ENCODE results near the gene ABHD16B.

ABHD16B gene

GRCh38 chr20:63891061-63892002 is 30.0 kb downstream of the ABHD16B start:
- H3K27ac ChIP-seq (ENCODE audit: low read depth, low read length): no peak overlapping the region
- WGBS (ENCODE audit: extremely low coverage, insufficient coverage, low lambda C conversion rate): no CpG with 5 or more reads among the region's 29 CpGs
- H3K36me3 ChIP-seq (ENCODE audit: control insufficient read depth, insufficient read depth, low read length): peaks cover 9% of the 10 kb centered on the region
- H2BK5ac ChIP-seq (ENCODE audit: low read length): no peak overlapping the region
- H3K79me2 ChIP-seq (ENCODE audit: control insufficient read depth, insufficient read depth, low read length): peaks cover 3% of the 10 kb centered on the region
- H3K4me2 ChIP-seq (ENCODE audit: low read length): no peak overlapping the region
- no peak overlapping the region for H3K23ac ChIP-seq (ENCODE audit: low read length)
- DNase-seq: peak; percentile 13
- H3K79me1 ChIP-seq (ENCODE audit: low read length): peaks cover under 1% of the 10 kb centered on the region
- H4K5ac ChIP-seq (ENCODE audit: low read length): no peak overlapping the region
- no peak overlapping the region for H2AK5ac ChIP-seq (ENCODE audit: low read length)
- no peak overlapping the region for H2BK120ac ChIP-seq (ENCODE audit: low read depth, low read length)
- no peak overlapping the region for H3K56ac ChIP-seq (ENCODE audit: low read length)
- H3K4ac ChIP-seq (ENCODE audit: low read depth, low read length): no peak overlapping the region
- H3K9ac ChIP-seq (ENCODE audit: low read length): no peak overlapping the region
- H2BK15ac ChIP-seq (replicated peaks; ENCODE audit: low read depth): no peak overlapping the region
- H3K18ac ChIP-seq (ENCODE audit: low read length): no peak overlapping the region
- no peak overlapping the region for H3K4me3 ChIP-seq (ENCODE audit: low read length)
- peaks cover 6% of the 10 kb centered on the region for H3K4me1 ChIP-seq (ENCODE audit: control insufficient read depth, low read depth, low read length)
- no peaks in the 10 kb centered on the region for H3K27me3 ChIP-seq (ENCODE audit: insufficient read depth, low read length, poor library complexity)
- no peak overlapping the region for H4K8ac ChIP-seq (ENCODE audit: low read depth, low read length)

- no peak overlapping the region for H3K18ac ChIP-seq (ENCODE audit: low read length)
- peaks cover 5% of the 10 kb centered on the region for H3K79me1 ChIP-seq (ENCODE audit: low read length)
- H2AK5ac ChIP-seq (ENCODE audit: low read length): no peak overlapping the region
- H4K8ac ChIP-seq (ENCODE audit: low read depth, low read length): no peak overlapping the region
- no peak overlapping the region for H2BK15ac ChIP-seq (replicated peaks; ENCODE audit: low read depth)
- no peak overlapping the region for H2BK120ac ChIP-seq (ENCODE audit: low read depth, low read length)
- H3K79me2 ChIP-seq (ENCODE audit: control insufficient read depth, insufficient read depth, low read length): peaks cover 9% of the 10 kb centered on the region
- H3K27ac ChIP-seq (ENCODE audit: low read depth, low read length): no peak overlapping the region
- H3K36me3 ChIP-seq (ENCODE audit: control insufficient read depth, insufficient read depth, low read length): peaks cover 9% of the 10 kb centered on the region
- no peak overlapping the region for H2BK5ac ChIP-seq (ENCODE audit: low read length)
- DNase-seq: no peak
- no peak overlapping the region for H3K23ac ChIP-seq (ENCODE audit: low read length)
- H3K56ac ChIP-seq (ENCODE audit: low read length): no peak overlapping the region
- peaks cover 8% of the 10 kb centered on the region for H3K4me1 ChIP-seq (ENCODE audit: control insufficient read depth, low read depth, low read length)
- no peak overlapping the region for H4K5ac ChIP-seq (ENCODE audit: low read length)
- WGBS (ENCODE audit: extremely low coverage, insufficient coverage, low lambda C conversion rate): no CpG with 5 or more reads among the region's 7 CpGs
- no peak overlapping the region for H3K4me2 ChIP-seq (ENCODE audit: low read length)
- no peak overlapping the region for H3K4ac ChIP-seq (ENCODE audit: low read depth, low read length)
- no peaks in the 10 kb centered on the region for H3K27me3 ChIP-seq (ENCODE audit: insufficient read depth, low read length, poor library complexity)
- H3K9ac ChIP-seq (ENCODE audit: low read length): no peak overlapping the region
- no peak overlapping the region for H3K4me3 ChIP-seq (ENCODE audit: low read length)
Observed at GRCh38 chr20:63892402-63892801, 31.1 kb downstream of the ABHD16B start.

GRCh38 chr20:63893999-63894357 is 32.7 kb downstream of the ABHD16B start:
- Histone ChIP-seq H2BK15ac (replicated peaks; ENCODE audit: low read depth) (no peak overlapping the region), H3K18ac (ENCODE audit: low read length) (no peak overlapping the region), H3K23ac (ENCODE audit: low read length) (peak overlapping the region; percentile 89), H3K4me3 (ENCODE audit: low read length) (no peak overlapping the region), H4K8ac (ENCODE audit: low read depth, low read length) (no peak overlapping the region), H3K27ac (ENCODE audit: low read depth, low read length) (no peak overlapping the region), H3K79me1 (ENCODE audit: low read length) (peaks cover 13% of the 10 kb centered on the region), H3K4ac (ENCODE audit: low read depth, low read length) (no peak overlapping the region), H2BK120ac (ENCODE audit: low read depth, low read length) (no peak overlapping the region), H3K36me3 (ENCODE audit: control insufficient read depth, insufficient read depth, low read length) (peaks cover 5% of the 10 kb centered on the region), H3K4me2 (ENCODE audit: low read length) (peak overlapping the region; percentile 96), H3K79me2 (ENCODE audit: control insufficient read depth, insufficient read depth, low read length) (peaks cover 18% of the 10 kb centered on the region), H3K9ac (ENCODE audit: low read length) (peak overlapping the region; percentile 55), H2AK5ac (ENCODE audit: low read length) (no peak overlapping the region), H2BK5ac (ENCODE audit: low read length) (no peak overlapping the region), H3K56ac (ENCODE audit: low read length) (peak overlapping the region; percentile 60), H4K5ac (ENCODE audit: low read length) (no peak overlapping the region), H3K27me3 (ENCODE audit: insufficient read depth, low read length, poor library complexity) (no peaks in the 10 kb centered on the region), H3K4me1 (ENCODE audit: control insufficient read depth, low read depth, low read length) (peaks cover 8% of the 10 kb centered on the region)
- no peak for DNase-seq
- no CpG with 5 or more reads among the region's 6 CpGs for WGBS (ENCODE audit: extremely low coverage, insufficient coverage, low lambda C conversion rate)

GRCh38 chr20:63894358-63895201 is 33.3 kb downstream of the ABHD16B start, which contains the start of gene DNAJC5:
Gene DNAJC5 (plus strand): TSS chr20:63895126. CDS start chr20:63928346, 33,220 bp downstream.
- H3K36me3 ChIP-seq (ENCODE audit: control insufficient read depth, insufficient read depth, low read length): peaks cover 5% of the 10 kb centered on the region
- no peak within 1 kb of the TSS for H2AK5ac ChIP-seq (ENCODE audit: low read length)
- peaks cover 18% of the 10 kb centered on the region for H3K79me2 ChIP-seq (ENCODE audit: control insufficient read depth, insufficient read depth, low read length)
- peak within 1 kb of the TSS; percentile 66 for H3K9ac ChIP-seq (ENCODE audit: low read length)
- peaks cover 13% of the 10 kb centered on the region for H3K79me1 ChIP-seq (ENCODE audit: low read length)
- peak within 1 kb of the TSS; percentile 60 for H3K56ac ChIP-seq (ENCODE audit: low read length)
- H3K27ac ChIP-seq (ENCODE audit: low read depth, low read length): no peak within 1 kb of the TSS
- H3K27me3 ChIP-seq (ENCODE audit: insufficient read depth, low read length, poor library complexity): no peaks in the 10 kb centered on the region
- DNase-seq: peak; percentile 90
- H3K4me3 ChIP-seq (ENCODE audit: low read length): peak within 1 kb of the TSS; percentile 43
- H2BK15ac ChIP-seq (replicated peaks; ENCODE audit: low read depth): no peak within 1 kb of the TSS
- no peak within 1 kb of the TSS for H4K5ac ChIP-seq (ENCODE audit: low read length)
- no peak within 1 kb of the TSS for H2BK5ac ChIP-seq (ENCODE audit: low read length)
- peak within 1 kb of the TSS; percentile 88 for H3K4ac ChIP-seq (ENCODE audit: low read depth, low read length)
- no CpG with 5 or more reads among the region's 82 CpGs for WGBS (ENCODE audit: extremely low coverage, insufficient coverage, low lambda C conversion rate)
- peaks cover 8% of the 10 kb centered on the region for H3K4me1 ChIP-seq (ENCODE audit: control insufficient read depth, low read depth, low read length)
- H2BK120ac ChIP-seq (ENCODE audit: low read depth, low read length): no peak within 1 kb of the TSS
- peak within 1 kb of the TSS; percentile 96 for H3K4me2 ChIP-seq (ENCODE audit: low read length)
- H3K18ac ChIP-seq (ENCODE audit: low read length): peak within 1 kb of the TSS; percentile 53
- H4K8ac ChIP-seq (ENCODE audit: low read depth, low read length): peak within 1 kb of the TSS; percentile 56
- peak within 1 kb of the TSS; percentile 89 for H3K23ac ChIP-seq (ENCODE audit: low read length)

GRCh38 chr20:63895202-63895951 is 34.1 kb downstream of the ABHD16B start:
- Histone ChIP-seq H3K18ac (ENCODE audit: low read length) (peak overlapping the region; percentile 53), H3K23ac (ENCODE audit: low read length) (no peak overlapping the region), H2AK5ac (ENCODE audit: low read length) (no peak overlapping the region), H4K8ac (ENCODE audit: low read depth, low read length) (peak overlapping the region; percentile 56), H3K79me1 (ENCODE audit: low read length) (peaks cover 13% of the 10 kb centered on the region), H3K56ac (ENCODE audit: low read length) (peak overlapping the region; percentile 46), H2BK120ac (ENCODE audit: low read depth, low read length) (no peak overlapping the region), H3K4me1 (ENCODE audit: control insufficient read depth, low read depth, low read length) (peaks cover 8% of the 10 kb centered on the region), H4K5ac (ENCODE audit: low read length) (no peak overlapping the region), H3K9ac (ENCODE audit: low read length) (peak overlapping the region; percentile 66), H2BK15ac (replicated peaks; ENCODE audit: low read depth) (no peak overlapping the region), H3K4me2 (ENCODE audit: low read length) (peak overlapping the region; percentile 60), H2BK5ac (ENCODE audit: low read length) (no peak overlapping the region), H3K4me3 (ENCODE audit: low read length) (peak overlapping the region; percentile 39), H3K4ac (ENCODE audit: low read depth, low read length) (peak overlapping the region; percentile 88), H3K27ac (ENCODE audit: low read depth, low read length) (no peak overlapping the region), H3K27me3 (ENCODE audit: insufficient read depth, low read length, poor library complexity) (no peaks in the 10 kb centered on the region), H3K36me3 (ENCODE audit: control insufficient read depth, insufficient read depth, low read length) (peaks cover 5% of the 10 kb centered on the region), H3K79me2 (ENCODE audit: control insufficient read depth, insufficient read depth, low read length) (peaks cover 18% of the 10 kb centered on the region)
- no peak for DNase-seq
- no CpG with 5 or more reads among the region's 87 CpGs for WGBS (ENCODE audit: extremely low coverage, insufficient coverage, low lambda C conversion rate)

All from mesendoderm (in vitro differentiated cells).